Lower lobe of right lung (tissue), 2 donors: ENCODE results near the gene CALML5. TPM values are rescaled to one million over a fixed set of nuclear protein-coding genes. Genes with fewer than 3 reads are reported as not detected.
A peak's percentile ranks its signal among the peaks of the same experiment; 100 is the strongest.

Source experiments
- ATAC-seq, 2 donors: fragments of 200-7000 bp; cut with Tn5 transposase; one replicate each; pipeline ENCODE4 v1.9.1; 2020 to 2022; ENCODE audit warnings: mild to moderate bottlenecking in 2 of 2, moderate library complexity in 2 of 2
- DNase-seq: peaks from one replicate; pipeline ENCODE4 v3.0.0-alpha.2; 2020
- H3K27ac ChIP-seq: fragments of 200-600 bp; one replicate; pipeline ENCODE4 v1.8.0; 2022
- H3K27me3 ChIP-seq: fragments of 200-600 bp; one replicate; pipeline ENCODE4 v1.8.0; 2022; ENCODE audit warnings: low read depth
- H3K36me3 ChIP-seq: fragments of 200-600 bp; one replicate; pipeline ENCODE4 v1.8.0; 2022; ENCODE audit warnings: mild to moderate bottlenecking
- H3K4me1 ChIP-seq: fragments of 200-600 bp; one replicate; pipeline ENCODE4 v1.8.0; 2022
- H3K4me3 ChIP-seq: fragments of 200-600 bp; one replicate; pipeline ENCODE4 v1.8.0; 2022; ENCODE audit warnings: mild to moderate bottlenecking
- H3K9me3 ChIP-seq: fragments of 200-600 bp; one replicate; pipeline ENCODE4 v1.8.0; 2022
- intact Hi-C: fragments of 100-400 bp; cut with DNase I; formaldehyde crosslinking; loops from one replicate; pipeline ENCODE4 v1.11.0; 2022
- total RNA-seq: library from RNA; stranded (reverse); fragmentation: NEBNext Ultra II Directional; extraction: Animal tissue kit (Norgen Biotek cat#: 25700); gene quantifications from one replicate; pipeline ENCODE4 v1.2.1, GENCODE V29; 2021
- TF ChIP-seq, protein P1 (sequence below): fragments of 200-600 bp; IDR thresholded peaks from one replicate; pipeline ENCODE4 v1.8.0; 2022; ENCODE audit warnings: antibody characterized with exemption, mild to moderate bottlenecking
- donor health status: DM: no; HTN: yes; CAD: no; lungs with severe emphysema.

Gene CALML5
- total RNA-seq, 1 donor from 2014 or later: not detected

DNA sequence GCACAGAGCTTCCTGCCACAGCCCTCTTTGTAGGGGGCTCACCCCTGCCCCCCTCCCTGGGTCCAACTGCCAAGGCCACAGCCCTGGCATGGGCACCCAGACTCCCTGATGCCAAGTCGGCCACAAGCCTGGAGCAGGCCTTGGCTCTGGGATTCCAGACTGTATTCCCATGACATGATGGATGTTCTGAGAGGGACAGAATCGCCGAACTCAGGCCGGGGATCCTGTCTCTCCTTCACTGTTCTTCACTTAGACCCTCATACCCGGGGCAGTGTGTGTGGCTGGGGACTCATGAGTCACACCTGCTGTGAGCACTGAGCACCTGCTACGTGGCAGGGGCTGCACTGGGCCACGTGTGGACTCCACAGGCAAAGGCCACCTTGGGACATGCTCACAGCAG is 7.9 kb downstream of the CALML5 start:
- Histone ChIP-seq H3K36me3 (no peaks in the 10 kb centered on the region), H3K4me1 (no peaks in the 10 kb centered on the region), H3K27ac (no peak overlapping the region), H3K4me3 (no peak overlapping the region), H3K9me3 (no peaks in the 10 kb centered on the region), H3K27me3 (no peaks in the 10 kb centered on the region)
- no peak for ATAC-seq
- no peak for DNase-seq
- TF ChIP-seq, protein P1, sequence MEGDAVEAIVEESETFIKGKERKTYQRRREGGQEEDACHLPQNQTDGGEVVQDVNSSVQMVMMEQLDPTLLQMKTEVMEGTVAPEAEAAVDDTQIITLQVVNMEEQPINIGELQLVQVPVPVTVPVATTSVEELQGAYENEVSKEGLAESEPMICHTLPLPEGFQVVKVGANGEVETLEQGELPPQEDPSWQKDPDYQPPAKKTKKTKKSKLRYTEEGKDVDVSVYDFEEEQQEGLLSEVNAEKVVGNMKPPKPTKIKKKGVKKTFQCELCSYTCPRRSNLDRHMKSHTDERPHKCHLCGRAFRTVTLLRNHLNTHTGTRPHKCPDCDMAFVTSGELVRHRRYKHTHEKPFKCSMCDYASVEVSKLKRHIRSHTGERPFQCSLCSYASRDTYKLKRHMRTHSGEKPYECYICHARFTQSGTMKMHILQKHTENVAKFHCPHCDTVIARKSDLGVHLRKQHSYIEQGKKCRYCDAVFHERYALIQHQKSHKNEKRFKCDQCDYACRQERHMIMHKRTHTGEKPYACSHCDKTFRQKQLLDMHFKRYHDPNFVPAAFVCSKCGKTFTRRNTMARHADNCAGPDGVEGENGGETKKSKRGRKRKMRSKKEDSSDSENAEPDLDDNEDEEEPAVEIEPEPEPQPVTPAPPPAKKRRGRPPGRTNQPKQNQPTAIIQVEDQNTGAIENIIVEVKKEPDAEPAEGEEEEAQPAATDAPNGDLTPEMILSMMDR: no peak
- intact Hi-C loops: no loop called here

DNA sequence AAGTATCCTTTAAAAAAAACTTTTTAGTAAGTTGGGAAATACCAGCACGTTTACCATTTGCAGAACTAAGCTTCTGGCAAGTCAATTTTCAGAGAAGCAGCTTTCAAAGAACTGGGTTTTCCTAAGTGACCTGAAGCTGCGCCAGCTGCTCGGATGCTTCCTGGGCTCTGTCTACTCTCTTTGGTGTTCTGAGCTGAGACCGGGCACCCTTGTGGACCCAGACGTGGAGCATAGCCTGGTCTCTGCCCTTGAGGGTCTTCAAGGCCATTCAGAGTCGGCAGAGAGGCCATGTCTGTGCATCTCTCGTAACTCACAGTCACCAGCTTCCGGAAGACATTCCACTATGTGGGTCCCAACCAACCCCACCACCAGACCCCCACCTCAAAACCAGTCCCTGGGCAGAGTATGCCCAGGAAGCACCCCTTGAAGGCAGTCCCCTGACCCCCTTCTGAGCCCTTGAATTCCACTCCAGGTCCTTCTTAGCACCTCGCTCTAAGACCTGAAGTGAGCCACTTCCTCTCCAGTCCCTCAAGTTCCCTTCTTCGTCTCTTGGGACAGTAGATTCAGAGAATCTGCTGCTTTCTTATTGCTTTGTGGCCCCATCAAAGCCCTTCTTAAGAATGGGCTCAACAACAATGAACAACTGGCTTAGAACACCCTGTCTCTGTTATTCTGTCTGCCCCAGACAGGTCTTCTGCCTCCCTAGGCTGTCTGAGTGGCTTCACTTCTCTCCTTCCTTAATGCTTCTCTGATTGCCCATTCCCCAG is 8.5 kb downstream of the CALML5 start:
- TF ChIP-seq, protein P1: no peak
- Histone ChIP-seq H3K27ac (no peak overlapping the region), H3K4me1 (no peaks in the 10 kb centered on the region), H3K27me3 (no peaks in the 10 kb centered on the region), H3K36me3 (no peaks in the 10 kb centered on the region), H3K9me3 (no peaks in the 10 kb centered on the region), H3K4me3 (no peak overlapping the region)
- ATAC-seq (no peak), DNase-seq (no peak)
- intact Hi-C loops: no loop called here

- TF ChIP-seq, protein P1: no peak
Measured at GRCh38 chr10:5490032-5490431, 9.3 kb downstream of the CALML5 start.

DNA sequence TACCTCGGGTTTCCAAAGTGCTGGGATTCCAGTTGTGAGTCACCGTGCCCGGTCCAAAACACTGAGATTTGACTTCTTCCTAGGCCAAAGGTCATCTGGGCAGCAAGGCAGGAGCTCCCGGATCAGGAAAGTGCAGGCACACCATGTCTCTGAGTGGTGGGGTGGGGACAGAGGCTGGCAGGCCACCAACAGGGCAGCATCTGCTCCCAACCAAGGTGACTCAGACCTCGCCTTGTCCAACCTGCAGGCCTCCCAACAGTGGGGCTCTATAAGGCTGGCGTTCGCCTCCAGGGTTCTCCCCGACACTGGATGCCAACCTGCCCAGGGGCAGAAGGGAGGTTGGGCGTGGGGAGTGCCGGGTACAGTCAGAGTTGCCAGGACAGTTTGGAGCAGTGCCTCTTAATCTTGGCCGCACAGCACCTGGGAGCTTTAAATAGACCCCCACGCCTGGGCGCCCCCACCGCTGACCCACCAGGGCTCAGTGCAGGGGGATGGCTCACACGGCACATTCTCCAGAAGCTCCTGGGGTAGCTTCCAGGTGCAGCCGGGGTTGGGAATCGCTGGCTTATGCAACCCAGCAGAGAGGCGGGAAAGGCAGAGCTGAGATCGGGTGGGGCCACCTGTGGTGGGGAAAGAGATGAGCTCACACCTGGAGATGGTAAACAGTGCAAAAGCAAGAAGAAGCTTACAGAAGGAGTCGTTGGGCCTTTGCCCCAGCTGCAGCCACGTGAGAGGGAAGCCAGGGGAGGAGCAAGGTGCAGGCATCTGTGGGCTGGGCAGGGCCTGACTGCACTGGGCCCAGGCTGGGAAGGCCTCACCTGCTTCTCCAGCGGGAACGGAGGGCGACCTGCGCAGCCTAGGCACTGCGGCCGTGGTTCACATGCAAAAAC is 10.9 kb downstream of the CALML5 start:
- peak; percentile 52 to 75 for ATAC-seq

More at GRCh38 chr10:5490032-5490431, 9.3 kb downstream of the CALML5 start:
- DNase-seq: no peak
- no peak overlapping the region for H3K27ac ChIP-seq
- ATAC-seq: no peak
- H3K36me3 ChIP-seq: no peaks in the 10 kb centered on the region
- H3K4me3 ChIP-seq: no peak overlapping the region
- H3K4me1 ChIP-seq: no peaks in the 10 kb centered on the region
- H3K9me3 ChIP-seq: no peaks in the 10 kb centered on the region
- intact Hi-C loops: no loop called here
- no peaks in the 10 kb centered on the region for H3K27me3 ChIP-seq

GRCh38 chr10:5486853-5487235 is 12.5 kb downstream of the CALML5 start:
- ATAC-seq (no peak), DNase-seq (no peak)
- Histone ChIP-seq H3K9me3 (no peaks in the 10 kb centered on the region), H3K36me3 (no peaks in the 10 kb centered on the region), H3K27ac (no peak overlapping the region), H3K4me1 (no peaks in the 10 kb centered on the region), H3K27me3 (no peaks in the 10 kb centered on the region), H3K4me3 (no peak overlapping the region)
- intact Hi-C loops: no loop called here
- TF ChIP-seq, protein P1: no peak

More for the DNA sequence above, 10.9 kb downstream of the CALML5 start:
- Histone ChIP-seq H3K4me3 (no peak overlapping the region), H3K9me3 (no peaks in the 10 kb centered on the region), H3K36me3 (no peaks in the 10 kb centered on the region), H3K4me1 (no peaks in the 10 kb centered on the region), H3K27ac (no peak overlapping the region), H3K27me3 (no peaks in the 10 kb centered on the region)
- TF ChIP-seq, protein P1: no peak
- intact Hi-C loops: no loop called here
- DNase-seq: no peak
